T-helper 1 cell treated with Interleukin-12 subunit alpha and Interleukin-12 subunit beta and Interleukin-4 antibody, amounts not matched to agents 30 ng/mL and 1 ng/mL, for 36 hours (primary cell): ENCODE data around the gene TCFL5. TPM values are rescaled to one million over a fixed set of nuclear protein-coding genes. Genes with fewer than 3 reads are reported as not detected.

Experiments used
- intact Hi-C: fragments of 100-400 bp; cut with micrococcal nuclease; formaldehyde crosslinking; loops from one replicate; pipeline ENCODE4 v1.15.1; 2024
- total RNA-seq: library from RNA; stranded (reverse); gene quantifications from 2 replicates; pipeline ENCODE4 v1.2.3, GENCODE V29; 2022

Gene TCFL5
- total RNA-seq, 1 donor from 2014 or later, result 4.5 TPM

DNA sequence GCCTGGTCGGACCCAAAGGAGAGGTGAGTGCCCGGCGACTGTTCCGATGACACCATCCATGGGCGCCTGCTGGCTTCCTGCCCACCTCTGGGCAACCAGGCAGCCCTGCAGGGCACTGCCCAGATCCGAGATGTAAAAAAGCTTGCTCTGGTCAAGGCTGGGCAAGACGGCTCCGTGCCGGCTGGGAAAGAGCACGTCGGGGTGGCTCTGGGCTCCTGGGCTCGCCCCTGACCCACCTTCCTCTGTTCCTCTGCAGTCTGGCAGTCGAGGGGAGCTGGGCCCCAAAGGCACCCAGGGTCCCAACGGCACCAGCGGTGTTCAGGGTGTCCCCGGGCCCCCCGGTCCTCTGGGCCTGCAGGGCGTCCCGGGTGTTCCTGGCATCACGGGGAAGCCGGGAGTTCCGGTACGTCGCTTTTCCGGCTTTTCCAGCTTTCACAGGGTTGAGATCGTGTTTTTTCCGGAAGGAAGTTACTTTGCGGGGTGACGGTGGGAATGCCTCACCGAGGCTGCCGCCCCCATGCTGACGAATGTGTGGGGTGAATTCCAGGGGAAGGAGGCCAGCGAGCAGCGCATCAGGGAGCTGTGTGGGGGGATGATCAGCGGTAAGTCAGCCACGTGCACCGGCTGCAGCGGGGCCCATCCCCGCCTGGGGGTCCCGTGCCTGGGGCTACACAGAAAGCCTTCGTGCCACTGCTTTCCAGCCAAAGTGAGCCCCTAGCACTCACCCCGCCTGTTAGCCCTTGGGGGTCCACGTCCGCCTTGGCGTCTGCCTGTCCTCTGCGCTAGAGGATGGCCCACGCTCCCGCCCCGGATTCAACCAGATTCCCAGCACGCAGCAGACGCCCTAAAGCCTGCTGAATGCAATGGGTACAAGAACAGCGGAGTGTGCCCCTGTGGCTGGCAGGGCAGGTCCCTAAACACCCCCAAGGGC is 25.4 kb downstream of the TCFL5 start:
- intact Hi-C loops, result no loop called here

- intact Hi-C loops, result no loop called here
These were observed 26.5 kb downstream of the TCFL5 start for GRCh38 chr20:62834967-62835730.

DNA sequence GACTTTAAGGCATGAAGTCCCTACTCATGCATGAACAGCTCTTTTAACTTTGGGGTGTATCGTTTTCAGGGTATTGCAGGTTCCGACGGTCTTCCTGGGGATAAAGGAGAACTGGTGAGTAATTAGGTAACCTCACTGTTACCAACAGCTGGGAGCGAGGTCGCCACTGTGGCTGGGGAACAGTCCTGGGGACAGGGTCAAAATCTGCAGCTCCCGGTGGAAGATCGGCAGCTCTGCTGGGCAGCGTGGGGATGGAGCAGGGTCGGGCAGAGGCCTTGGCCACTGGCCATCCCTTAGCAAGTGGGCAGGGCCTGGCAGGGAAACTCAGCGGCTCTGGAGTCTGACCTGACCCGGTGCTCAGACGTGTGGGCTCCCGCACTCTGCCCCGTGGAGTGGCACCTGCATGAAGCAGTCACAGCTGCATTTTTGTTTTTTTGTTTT is 28.7 kb downstream of the TCFL5 start:
- intact Hi-C loops, result no loop called here

GRCh38 chr20:62832212-62832922 is 29.3 kb downstream of the TCFL5 start:
- intact Hi-C loops, result no loop called here

DNA sequence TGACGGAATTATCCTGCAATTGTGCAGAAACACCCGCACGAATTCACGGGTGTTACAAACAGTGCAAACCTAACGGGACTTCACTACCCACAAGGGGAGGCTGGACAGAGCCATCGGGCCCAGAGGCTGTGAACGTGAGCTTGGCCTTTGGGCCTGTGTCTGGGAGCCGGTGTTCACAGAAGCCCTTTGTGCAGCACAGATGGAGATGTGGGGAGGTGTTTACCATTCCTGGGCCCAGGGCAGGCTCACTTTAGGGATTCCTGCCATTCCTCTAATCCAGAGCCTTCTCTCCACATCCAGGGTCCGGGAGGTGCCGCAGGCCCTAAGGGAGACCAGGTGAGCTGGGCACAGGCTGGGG is 29.8 kb downstream of the TCFL5 start:
- intact Hi-C loops, result no loop called here

- intact Hi-C loops, result no loop called here
These were observed 30.2 kb downstream of the TCFL5 start for GRCh38 chr20:62831361-62831788.

GRCh38 chr20:62830821-62831220 is 30.8 kb downstream of the TCFL5 start:
- intact Hi-C loops, result no loop called here

GRCh38 chr20:62830251-62830650 is 31.4 kb downstream of the TCFL5 start:
- intact Hi-C loops, result no loop called here

DNA sequence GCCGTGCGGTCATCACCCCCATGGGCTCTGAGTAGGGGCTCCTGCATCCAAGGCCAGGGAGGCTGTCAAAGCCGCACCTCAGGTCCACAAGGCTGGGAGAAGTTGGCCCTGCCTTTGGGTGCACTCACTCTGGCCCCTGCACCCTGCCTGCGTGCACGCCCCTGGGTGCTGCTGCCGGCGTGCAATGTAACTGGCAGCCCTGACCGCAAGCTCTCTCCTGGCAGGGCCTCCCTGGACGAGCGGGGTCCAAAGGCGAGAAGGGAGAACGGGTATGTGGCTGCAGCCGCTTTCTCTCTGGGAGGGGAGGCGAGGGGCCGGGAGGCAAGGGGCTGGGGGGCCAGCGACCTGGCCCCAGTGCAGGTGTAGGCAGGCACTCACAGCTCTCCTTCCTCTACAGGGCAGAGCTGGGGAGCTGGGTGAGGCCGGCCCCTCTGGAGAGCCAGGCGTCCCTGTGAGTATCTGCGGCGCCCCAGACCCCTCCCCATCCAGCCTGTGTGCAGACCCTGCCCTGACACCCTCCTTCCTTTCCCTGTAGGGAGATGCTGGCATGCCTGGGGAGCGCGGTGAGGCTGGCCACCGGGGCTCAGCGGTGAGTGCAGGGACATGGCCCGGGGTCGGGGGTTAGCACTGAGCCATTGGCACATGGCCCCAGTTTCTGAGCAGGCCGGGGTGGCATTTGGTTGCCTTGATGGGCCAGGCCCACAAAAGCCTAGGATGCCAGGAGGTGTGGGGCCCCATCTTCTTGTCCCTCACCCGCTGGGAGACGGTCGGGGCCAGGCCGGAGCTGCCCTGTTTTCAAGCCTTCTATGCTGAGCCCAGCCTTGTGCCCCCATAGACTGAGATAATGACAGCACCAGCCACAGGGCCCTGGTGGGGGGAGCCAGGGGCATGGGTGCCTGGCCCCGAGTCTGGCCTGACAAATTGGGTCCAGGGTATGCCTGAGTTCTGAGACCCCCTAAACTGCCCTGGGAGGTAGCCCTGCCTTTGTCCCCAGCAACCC is 32.1 kb downstream of the TCFL5 start:
- intact Hi-C loops, result no loop called here

GRCh38 chr20:62828511-62829230 is 33.0 kb downstream of the TCFL5 start:
- intact Hi-C loops, result no loop called here

GRCh38 chr20:62828051-62828450 is 33.6 kb downstream of the TCFL5 start:
- intact Hi-C loops, result no loop called here

DNA sequence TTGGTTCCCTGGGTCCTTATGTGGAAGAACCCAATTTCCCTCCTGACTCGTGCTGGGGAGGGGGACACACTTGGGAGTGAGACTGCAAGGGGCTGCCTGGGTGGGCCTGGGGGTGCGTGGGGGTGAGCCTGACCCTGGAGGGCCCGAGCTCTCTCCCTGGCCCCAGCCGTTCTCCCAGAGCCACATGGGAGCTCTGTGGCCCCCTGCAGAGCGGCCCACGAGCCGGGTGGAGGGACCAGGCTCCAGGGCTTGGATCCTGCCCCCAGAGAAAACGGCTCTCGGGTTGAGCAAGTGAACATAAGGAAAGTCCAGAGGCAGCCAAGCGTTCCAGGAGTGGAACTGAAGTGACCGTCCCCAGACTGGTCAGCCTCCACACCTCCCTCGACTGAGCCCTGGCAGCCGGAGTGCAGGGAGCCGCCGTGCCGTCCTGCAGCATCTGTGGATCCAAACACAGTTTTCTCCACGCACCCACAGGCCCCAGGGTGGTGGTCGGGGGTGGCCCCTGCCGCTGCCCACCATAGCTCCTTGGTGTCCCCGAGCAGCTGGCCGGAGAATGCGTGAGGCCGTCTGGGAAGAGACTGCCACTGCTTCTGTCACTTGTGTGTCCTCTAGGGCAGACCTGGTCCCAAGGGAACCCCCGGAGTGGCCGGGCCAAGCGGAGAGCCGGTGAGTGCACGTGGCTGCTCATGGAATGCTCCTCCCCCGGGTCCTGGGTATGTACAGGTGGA is 34.1 kb downstream of the TCFL5 start:
- intact Hi-C loops, result no loop called here

- intact Hi-C loops, result no loop called here
These were observed 34.8 kb downstream of the TCFL5 start for GRCh38 chr20:62826646-62827310.

DNA sequence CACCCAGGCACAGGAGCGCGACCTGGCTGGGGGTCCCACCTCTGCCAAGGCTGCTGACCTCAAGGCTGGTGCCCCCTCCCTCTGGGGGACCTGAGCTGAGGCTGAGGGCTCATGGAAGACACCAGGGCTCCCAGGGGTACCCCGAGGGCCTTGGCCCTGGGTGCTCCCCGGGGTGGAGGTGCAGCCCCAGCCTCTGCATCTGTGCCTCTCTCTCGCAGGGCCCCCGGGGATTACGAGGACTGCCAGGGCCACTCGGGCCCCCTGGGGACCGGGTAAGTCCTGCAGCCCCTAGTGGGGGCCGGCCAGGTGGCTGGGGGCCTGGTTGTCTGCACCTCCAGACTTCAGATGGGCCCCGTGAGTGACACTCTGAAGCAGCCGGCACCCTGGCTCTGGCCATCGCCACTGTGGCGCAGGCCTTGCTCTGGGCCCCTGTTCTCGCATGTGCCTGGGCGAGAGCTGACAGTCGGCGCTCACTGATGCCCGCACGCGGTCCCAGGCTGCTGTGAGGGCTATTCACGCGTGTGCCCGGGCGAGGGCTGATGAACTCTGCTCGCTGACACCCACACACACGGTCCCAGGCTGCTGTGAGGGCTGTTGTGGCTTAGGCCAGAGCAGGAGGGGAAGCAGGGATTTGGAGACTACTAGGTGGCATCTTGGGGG is 35.5 kb downstream of the TCFL5 start:
- intact Hi-C loops, result loop anchor here (2.0 kb wide), 2 partner anchors 31 to 35 kb away; partner anchors contain the start of gene TCFL5

GRCh38 chr20:62825333-62825985 is 36.2 kb downstream of the TCFL5 start:
- intact Hi-C loops, result loop anchor here (2.0 kb wide), 2 partner anchors 31 to 35 kb away; partner anchors contain the start of gene TCFL5

- intact Hi-C loops, result loop anchor here (2.0 kb wide), 2 partner anchors 30 to 36 kb away; partner anchors contain the start of gene TCFL5
These were observed 36.9 kb downstream of the TCFL5 start for GRCh38 chr20:62824476-62825332.
